Measurements from ENCODE around the gene PTPN21.

The PTPN21 gene

GRCh38 chr14:88454886-88455285 lies 99.9 kb downstream of the PTPN21 start:
- DNase-seq = no peak

GRCh38 chr14:88452231-88452630 lies 102.6 kb downstream of the PTPN21 start:
- no peak for DNase-seq

GRCh38 chr14:88439088-88439487 lies 115.7 kb downstream of the PTPN21 start:
- DNase-seq = no peak

DNA sequence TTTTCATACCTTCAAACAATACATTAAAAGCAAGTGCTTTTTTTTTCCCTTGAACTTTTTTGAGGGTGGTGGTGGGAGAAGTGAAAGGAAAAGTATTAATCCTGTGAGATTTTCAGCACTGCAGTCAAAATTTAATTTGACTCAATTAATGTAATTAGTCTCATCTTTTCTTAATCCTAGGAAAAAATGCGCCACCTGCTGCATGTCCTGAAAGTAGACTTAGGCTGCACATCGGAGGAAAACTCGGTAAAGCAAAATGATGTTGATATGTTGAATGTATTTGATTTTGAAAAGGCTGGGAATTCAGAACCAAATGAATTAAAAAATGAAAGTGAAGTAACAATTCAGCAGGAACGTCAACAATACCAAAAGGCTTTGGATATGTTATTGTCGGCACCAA lies 117.1 kb downstream of the PTPN21 start:
- no peak for DNase-seq

DNA sequence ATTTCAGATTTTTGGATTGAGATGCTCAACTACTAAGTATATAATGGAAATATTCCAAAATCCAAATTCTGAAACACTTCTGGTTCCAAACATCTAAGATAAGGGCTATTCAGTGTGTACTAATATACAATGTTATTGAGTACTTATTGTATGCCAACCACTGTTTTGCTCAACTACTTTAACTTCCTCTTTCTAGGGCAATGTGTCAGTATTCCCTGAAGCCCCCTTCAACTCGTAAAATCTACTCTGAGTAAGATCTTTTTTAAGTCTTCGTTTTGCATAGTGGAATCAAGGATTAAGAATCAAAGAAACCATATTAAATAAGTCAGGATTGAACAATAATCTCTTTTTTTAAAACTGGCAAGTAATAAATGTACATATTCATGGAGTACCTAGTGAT lies 123.8 kb downstream of the PTPN21 start:
- DNase-seq = no peak

DNA sequence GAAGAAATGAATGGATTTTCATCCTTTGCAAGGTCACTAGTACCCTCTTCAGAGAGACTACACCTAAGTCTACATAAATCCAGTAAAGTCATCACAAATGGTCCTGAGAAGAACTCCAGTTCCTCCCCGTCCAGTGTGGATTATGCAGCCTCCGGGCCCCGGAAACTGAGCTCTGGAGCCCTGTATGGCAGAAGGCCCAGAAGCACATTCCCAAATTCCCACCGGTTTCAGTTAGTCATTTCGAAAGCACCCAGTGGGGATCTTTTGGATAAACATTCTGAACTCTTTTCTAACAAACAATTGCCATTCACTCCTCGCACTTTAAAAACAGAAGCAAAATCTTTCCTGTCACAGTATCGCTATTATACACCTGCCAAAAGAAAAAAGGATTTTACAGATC lies 128.5 kb downstream of the PTPN21 start:
- DNase-seq = no peak

DNA sequence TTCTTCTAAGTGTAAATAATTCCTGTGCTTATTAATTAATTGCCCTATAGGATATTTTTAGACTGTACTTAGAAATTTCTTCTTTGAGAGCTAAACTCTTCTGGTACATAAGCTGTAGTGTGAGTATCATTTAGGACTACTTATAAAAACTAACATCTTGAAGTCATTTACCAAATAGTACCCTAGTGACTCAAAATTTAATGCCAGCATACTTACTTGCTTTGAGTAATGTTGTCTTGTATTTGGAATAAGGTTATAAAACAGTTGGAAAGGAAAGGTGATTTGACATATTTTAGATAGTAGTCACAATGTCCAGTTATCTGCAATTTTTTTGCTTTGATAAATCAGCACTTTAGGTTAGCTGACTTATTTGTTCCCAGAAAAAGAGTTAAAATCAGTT lies 130.2 kb downstream of the PTPN21 start:
- DNase-seq = no peak

DNA sequence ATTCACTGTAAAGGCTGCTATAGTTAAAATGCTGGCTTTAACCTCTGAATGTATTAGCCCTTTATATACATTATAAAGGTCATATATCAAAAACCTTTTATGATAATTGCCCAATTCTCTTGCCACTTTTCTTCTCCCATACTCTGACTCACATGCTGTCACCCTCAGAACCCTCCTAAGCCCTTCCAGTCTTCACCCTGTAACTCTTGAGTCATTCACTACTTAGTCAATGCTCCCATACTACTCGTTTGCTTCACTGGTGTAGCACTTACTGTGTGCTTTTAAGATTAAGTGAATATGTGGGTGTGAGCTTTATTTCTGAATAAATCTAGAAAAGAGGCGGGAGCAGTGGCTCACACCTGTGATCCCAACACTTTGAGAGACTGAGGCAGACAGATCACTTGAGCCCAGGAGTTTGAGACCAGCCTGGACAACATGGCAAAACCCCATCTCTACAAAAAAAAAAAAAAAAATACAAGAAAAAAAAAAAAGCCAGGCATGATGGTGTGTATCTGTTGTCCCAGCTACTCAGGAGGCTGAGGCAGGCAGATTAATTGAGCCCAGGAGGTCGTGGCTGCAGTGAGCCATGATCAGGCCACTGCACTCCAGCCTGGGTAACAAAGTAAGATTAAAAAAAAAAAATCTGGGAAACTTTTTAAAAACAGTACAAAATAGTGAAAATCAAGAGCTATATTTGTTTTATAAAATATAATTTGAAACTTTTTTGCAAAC lies 131.7 kb downstream of the PTPN21 start:
- no peak for DNase-seq

DNA sequence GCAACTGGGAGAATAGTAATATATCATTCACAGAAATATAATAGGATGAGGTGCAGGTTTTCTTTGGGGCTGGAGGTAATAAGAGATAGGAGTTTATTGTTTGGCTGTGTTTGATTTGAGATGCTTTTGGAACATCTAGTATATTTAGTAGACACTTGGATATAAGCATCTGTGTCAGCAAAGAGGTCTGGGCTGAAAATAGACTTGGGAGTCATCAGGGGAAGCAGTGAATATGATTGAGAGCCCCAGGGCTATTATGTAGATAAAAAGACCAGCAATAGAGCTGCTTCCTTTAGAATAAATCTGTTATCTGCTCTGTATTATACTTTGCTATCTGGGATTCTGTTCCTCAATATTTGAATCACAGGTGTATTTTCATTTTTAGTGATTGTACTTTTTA lies 132.8 kb downstream of the PTPN21 start:
- no peak for DNase-seq

DNA sequence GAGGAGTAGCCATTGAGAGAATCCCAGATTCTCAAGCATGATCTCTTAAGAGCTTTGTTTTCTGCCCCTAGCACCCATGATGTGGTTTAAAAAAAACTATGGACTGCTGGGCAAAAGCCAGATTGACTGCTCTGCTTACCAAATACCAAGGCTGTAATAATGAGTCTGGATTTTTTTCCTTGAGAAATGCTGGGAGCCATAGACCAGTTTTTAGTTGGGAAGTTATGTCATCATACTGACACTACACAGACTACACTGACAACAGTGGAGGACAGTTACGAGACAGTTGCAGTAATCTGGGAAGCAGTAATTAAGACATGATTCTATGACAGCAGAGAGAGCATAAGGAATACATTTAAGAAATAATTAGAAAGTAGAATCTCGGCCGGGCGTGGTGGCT lies 133.5 kb downstream of the PTPN21 start:
- no peak for DNase-seq

GRCh38 chr14:88420187-88420586 lies 134.6 kb downstream of the PTPN21 start:
- no peak for DNase-seq

DNA sequence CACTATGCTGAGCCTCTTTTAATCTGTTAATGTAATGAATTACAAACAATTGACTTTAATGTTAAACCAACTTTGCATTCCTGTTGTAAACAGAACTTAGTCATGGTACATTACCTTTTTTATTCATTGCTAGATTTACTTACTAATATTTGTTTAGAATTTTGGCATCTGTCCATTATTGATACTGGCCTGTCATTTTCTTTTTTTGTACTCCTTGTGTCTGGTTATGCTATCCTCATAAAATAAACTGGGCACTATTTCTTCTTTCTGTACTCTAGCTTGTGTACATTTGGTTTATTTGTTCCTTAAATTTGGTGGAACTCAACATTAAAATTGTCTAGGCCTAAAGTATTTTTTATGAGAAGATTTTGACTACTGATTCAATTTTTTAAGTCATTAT lies 137.2 kb downstream of the PTPN21 start:
- no peak for DNase-seq
